Mucosa of stomach (tissue), 1 donor: Measurements from ENCODE around the gene ZNF483.
"Not testable (repeated sequence)": the region's sequence is repeated elsewhere in the genome, so short reads cannot be mapped to it uniquely, and the experiment has no call there.

Source experiments
- H3K27me3 ChIP-seq: one replicate; pipeline ENCODE4 v1.7.0; 2013; ENCODE audit warnings: mild to moderate bottlenecking, low read length; ENCODE audit not compliant: control insufficient read depth, insufficient read depth
- H3K36me3 ChIP-seq: one replicate; pipeline ENCODE4 v1.7.0; 2013; ENCODE audit warnings: low read length; ENCODE audit not compliant: control insufficient read depth, insufficient read depth
- H3K4me1 ChIP-seq: one replicate; pipeline ENCODE4 v1.7.0; 2013; ENCODE audit warnings: mild to moderate bottlenecking, low read length; ENCODE audit not compliant: control insufficient read depth, insufficient read depth
- H3K4me3 ChIP-seq: one replicate; pipeline ENCODE4 v1.7.0; 2013; ENCODE audit warnings: low read length
- H3K9ac ChIP-seq: one replicate; pipeline ENCODE4 v1.7.0; 2013; ENCODE audit warnings: mild to moderate bottlenecking, low read length, moderate library complexity
- H3K9me3 ChIP-seq: one replicate; pipeline ENCODE4 v1.7.0; 2013; ENCODE audit warnings: mild to moderate bottlenecking, low read length, moderate library complexity; ENCODE audit not compliant: control insufficient read depth
- donor health status: Pancreatic carcinoma.

ZNF483 gene

GRCh38 chr9:111559000-111559610, 34.1 kb downstream of the ZNF483 start:
- H3K9ac ChIP-seq, result no peak overlapping the region
- no peak overlapping the region for H3K4me3 ChIP-seq
- peaks cover 5% of the 10 kb centered on the region for H3K9me3 ChIP-seq
- H3K36me3 ChIP-seq, result peaks cover 3% of the 10 kb centered on the region
- no peaks in the 10 kb centered on the region for H3K27me3 ChIP-seq
- no peaks in the 10 kb centered on the region for H3K4me1 ChIP-seq

- Histone ChIP-seq H3K9me3 (peaks cover 2% of the 10 kb centered on the region), H3K9ac (no peak overlapping the region), H3K36me3 (no peaks in the 10 kb centered on the region), H3K4me1 (no peaks in the 10 kb centered on the region), H3K27me3 (no peaks in the 10 kb centered on the region), H3K4me3 (no peak overlapping the region)
These were observed 36.3 kb downstream of the ZNF483 start for GRCh38 chr9:111561165-111561719.

GRCh38 chr9:111566234-111566633, 41.3 kb downstream of the ZNF483 start:
- Histone ChIP-seq H3K27me3 (no peaks in the 10 kb centered on the region), H3K9me3 (no peaks in the 10 kb centered on the region), H3K36me3 (peaks cover 17% of the 10 kb centered on the region)

GRCh38 chr9:111568127-111568526, 43.1 kb downstream of the ZNF483 start:
- not testable (repeated sequence) for H3K9me3 ChIP-seq, H3K9ac ChIP-seq, H3K27me3 ChIP-seq, H3K4me3 ChIP-seq, H3K4me1 ChIP-seq
- H3K36me3 ChIP-seq, result peaks cover 17% of the 10 kb centered on the region

More at GRCh38 chr9:111566234-111566633, 41.3 kb downstream of the ZNF483 start:
- H3K4me1 ChIP-seq, result no peaks in the 10 kb centered on the region
- no peak overlapping the region for H3K9ac ChIP-seq
- H3K4me3 ChIP-seq, result no peak overlapping the region

- H3K27me3 ChIP-seq, result no peaks in the 10 kb centered on the region
- H3K4me3 ChIP-seq, result no peak overlapping the region
- no peaks in the 10 kb centered on the region for H3K9me3 ChIP-seq
- H3K9ac ChIP-seq, result no peak overlapping the region
- no peaks in the 10 kb centered on the region for H3K4me1 ChIP-seq
- H3K36me3 ChIP-seq, result peaks cover 17% of the 10 kb centered on the region
These were observed 48.1 kb downstream of the ZNF483 start for GRCh38 chr9:111572950-111573604.

GRCh38 chr9:111582888-111583287, 57.9 kb downstream of the ZNF483 start:
- H3K9me3 ChIP-seq, result no peaks in the 10 kb centered on the region

GRCh38 chr9:111586378-111586777, 61.4 kb downstream of the ZNF483 start:
- Histone ChIP-seq H3K27me3 (no peaks in the 10 kb centered on the region), H3K9me3 (no peaks in the 10 kb centered on the region), H3K4me1 (no peaks in the 10 kb centered on the region), H3K9ac (no peak overlapping the region), H3K36me3 (peaks cover 10% of the 10 kb centered on the region), H3K4me3 (no peak overlapping the region)

More at GRCh38 chr9:111582888-111583287, 57.9 kb downstream of the ZNF483 start:
- H3K4me3 ChIP-seq, result no peak overlapping the region
- no peaks in the 10 kb centered on the region for H3K27me3 ChIP-seq
- no peak overlapping the region for H3K9ac ChIP-seq
- no peaks in the 10 kb centered on the region for H3K4me1 ChIP-seq
- H3K36me3 ChIP-seq, result peaks cover 13% of the 10 kb centered on the region

GRCh38 chr9:111588846-111589245, 63.9 kb downstream of the ZNF483 start:
- Histone ChIP-seq H3K36me3 (peaks cover 5% of the 10 kb centered on the region), H3K9ac (no peak overlapping the region), H3K4me1 (no peaks in the 10 kb centered on the region), H3K4me3 (no peak overlapping the region), H3K27me3 (no peaks in the 10 kb centered on the region), H3K9me3 (no peaks in the 10 kb centered on the region)

- Histone ChIP-seq H3K4me3 (peak overlapping the region; percentile 90), H3K27me3 (no peaks in the 10 kb centered on the region), H3K36me3 (peaks cover 5% of the 10 kb centered on the region), H3K4me1 (peaks cover 26% of the 10 kb centered on the region), H3K9ac (peak overlapping the region; percentile 90), H3K9me3 (no peaks in the 10 kb centered on the region)
These were observed 73.1 kb downstream of the ZNF483 start for GRCh38 chr9:111597852-111598732.

GRCh38 chr9:111598733-111599091, 73.7 kb downstream of the ZNF483 start:
- Histone ChIP-seq H3K4me1 (peaks cover 32% of the 10 kb centered on the region), H3K27me3 (no peaks in the 10 kb centered on the region), H3K9me3 (no peaks in the 10 kb centered on the region), H3K36me3 (peaks cover 5% of the 10 kb centered on the region), H3K9ac (peak overlapping the region; percentile 90), H3K4me3 (peak overlapping the region; percentile 90)

GRCh38 chr9:111599092-111599954, 74.3 kb downstream of the ZNF483 start, which contains the start of gene PTGR1:
TSS of gene PTGR1 (minus strand) at chr9:111599647. CDS start at chr9:111597422, 2,225 bp downstream.
- Histone ChIP-seq H3K27me3 (no peaks in the 10 kb centered on the region), H3K36me3 (peaks cover 5% of the 10 kb centered on the region), H3K4me1 (peaks cover 38% of the 10 kb centered on the region), H3K4me3 (peak within 1 kb of the TSS; percentile 90), H3K9me3 (no peaks in the 10 kb centered on the region), H3K9ac (peak within 1 kb of the TSS; percentile 90)
